A549 (cell line): ENCODE data around the gene TRMT44.

Experiments
- ESRRA ChIP-seq: fragments of 150-350 bp; IDR thresholded peaks from 2 replicates; pipeline ENCODE4 v1.6.1; 2014; ENCODE audit warnings: mild to moderate bottlenecking, low read length, borderline replicate concordance
- MAFK ChIP-seq: fragments of 450-650 bp; IDR thresholded peaks from 2 replicates; pipeline ENCODE4 v1.6.1; 2014; ENCODE audit not compliant: partially characterized antibody
- PHF8 ChIP-seq: fragments of 200-600 bp; sonication (generic); IDR thresholded peaks from 2 replicates; pipeline ENCODE4 v1.6.1; 2016; ENCODE audit warnings: low read depth, mild to moderate bottlenecking, antibody characterized with exemption, moderate library complexity, borderline replicate concordance
- SMC3 ChIP-seq: fragments of >200 bp; sonication (Bioruptor Twin); formaldehyde crosslinking; IDR thresholded peaks from 3 replicates; pipeline ENCODE4 v1.6.1; 2018; ENCODE audit warnings: inconsistent platforms
- TF ChIP-seq, protein P1 (sequence below): fragments of >200 bp; sonication (Bioruptor Twin); formaldehyde crosslinking; IDR thresholded peaks from 3 replicates; pipeline ENCODE4 v1.5.1; 2016
- TF ChIP-seq, protein P2 (sequence below): IDR thresholded peaks from 2 replicates; pipeline ENCODE4 v1.6.1; 2012
- TF ChIP-seq, protein P3 (sequence below): fragments of 450-650 bp; IDR thresholded peaks from 2 replicates; pipeline ENCODE4 v1.6.1; 2014; ENCODE audit warnings: antibody characterized with exemption

DNA sequence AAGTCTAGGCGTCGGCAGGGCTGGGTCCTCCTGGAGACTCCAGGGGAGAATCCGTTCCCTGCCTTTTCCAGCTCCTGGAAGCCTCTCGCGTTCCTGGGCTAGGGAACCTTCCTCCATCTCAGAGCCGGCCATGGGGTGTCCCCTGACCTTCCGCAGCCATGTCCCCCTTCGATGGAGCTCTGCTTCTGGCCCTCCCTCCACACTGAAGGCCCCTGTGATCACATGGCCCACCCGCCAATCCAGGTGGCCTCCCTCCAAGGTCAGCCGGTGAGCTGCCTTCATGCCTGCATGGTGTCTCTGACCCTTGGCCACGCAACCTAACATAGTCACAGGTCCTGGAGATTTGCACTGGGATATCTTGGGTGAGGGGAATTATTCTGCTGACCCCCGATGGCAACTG, 69.6 kb downstream of the TRMT44 start:
- TF ChIP-seq MAFK (no peak), SMC3 (no peak), ESRRA (no peak), PHF8 (no peak)
- TF ChIP-seq, protein P1, sequence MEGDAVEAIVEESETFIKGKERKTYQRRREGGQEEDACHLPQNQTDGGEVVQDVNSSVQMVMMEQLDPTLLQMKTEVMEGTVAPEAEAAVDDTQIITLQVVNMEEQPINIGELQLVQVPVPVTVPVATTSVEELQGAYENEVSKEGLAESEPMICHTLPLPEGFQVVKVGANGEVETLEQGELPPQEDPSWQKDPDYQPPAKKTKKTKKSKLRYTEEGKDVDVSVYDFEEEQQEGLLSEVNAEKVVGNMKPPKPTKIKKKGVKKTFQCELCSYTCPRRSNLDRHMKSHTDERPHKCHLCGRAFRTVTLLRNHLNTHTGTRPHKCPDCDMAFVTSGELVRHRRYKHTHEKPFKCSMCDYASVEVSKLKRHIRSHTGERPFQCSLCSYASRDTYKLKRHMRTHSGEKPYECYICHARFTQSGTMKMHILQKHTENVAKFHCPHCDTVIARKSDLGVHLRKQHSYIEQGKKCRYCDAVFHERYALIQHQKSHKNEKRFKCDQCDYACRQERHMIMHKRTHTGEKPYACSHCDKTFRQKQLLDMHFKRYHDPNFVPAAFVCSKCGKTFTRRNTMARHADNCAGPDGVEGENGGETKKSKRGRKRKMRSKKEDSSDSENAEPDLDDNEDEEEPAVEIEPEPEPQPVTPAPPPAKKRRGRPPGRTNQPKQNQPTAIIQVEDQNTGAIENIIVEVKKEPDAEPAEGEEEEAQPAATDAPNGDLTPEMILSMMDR: no peak
- TF ChIP-seq, protein P2, sequence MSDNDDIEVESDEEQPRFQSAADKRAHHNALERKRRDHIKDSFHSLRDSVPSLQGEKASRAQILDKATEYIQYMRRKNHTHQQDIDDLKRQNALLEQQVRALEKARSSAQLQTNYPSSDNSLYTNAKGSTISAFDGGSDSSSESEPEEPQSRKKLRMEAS: no peak
- TF ChIP-seq, protein P3, sequence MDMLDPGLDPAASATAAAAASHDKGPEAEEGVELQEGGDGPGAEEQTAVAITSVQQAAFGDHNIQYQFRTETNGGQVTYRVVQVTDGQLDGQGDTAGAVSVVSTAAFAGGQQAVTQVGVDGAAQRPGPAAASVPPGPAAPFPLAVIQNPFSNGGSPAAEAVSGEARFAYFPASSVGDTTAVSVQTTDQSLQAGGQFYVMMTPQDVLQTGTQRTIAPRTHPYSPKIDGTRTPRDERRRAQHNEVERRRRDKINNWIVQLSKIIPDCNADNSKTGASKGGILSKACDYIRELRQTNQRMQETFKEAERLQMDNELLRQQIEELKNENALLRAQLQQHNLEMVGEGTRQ: no peak
